NCI-H524 treated with DMSO at 0.1 percent for 48 hours (cell line): ENCODE measurements around the gene SPECC1L.

Experiments used
- DNase-seq: peaks from one replicate; lab custom pipeline; 2025; lab: John Stamatoyannopoulos, UW

Gene SPECC1L

DNA sequence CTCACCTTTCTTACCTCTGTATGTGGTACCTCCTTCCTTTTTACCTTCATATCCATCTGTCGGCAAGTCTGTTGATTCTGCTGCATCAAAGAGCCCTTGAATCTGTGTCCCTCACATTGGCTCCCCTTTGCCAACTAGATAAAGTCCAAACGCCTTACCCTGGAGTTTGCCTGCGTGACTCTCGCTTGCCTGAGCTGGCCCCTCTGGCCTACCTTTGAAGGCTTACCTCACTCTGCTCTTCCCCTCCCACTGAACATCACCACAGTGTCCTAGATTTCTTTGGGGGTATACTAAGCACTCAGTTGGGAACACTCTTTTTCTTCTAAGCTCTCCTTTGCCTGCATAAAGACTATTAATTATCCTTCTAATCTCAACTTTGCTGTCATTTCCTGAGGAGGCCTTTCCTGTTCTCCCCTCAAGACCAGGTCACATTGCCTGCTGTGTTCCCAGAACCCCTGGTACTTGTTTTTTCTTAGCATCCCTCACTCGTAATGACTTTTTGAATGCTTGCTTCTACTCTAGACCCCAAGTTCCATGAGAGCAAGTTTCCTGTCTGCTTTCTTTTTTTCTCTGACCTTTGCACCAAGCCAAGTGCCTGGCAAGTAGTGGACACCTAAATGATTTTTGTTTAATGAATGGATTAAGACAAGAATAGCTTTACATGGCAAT lies 89.0 kb downstream of the SPECC1L start:
- peak; percentile 14 for DNase-seq

DNA sequence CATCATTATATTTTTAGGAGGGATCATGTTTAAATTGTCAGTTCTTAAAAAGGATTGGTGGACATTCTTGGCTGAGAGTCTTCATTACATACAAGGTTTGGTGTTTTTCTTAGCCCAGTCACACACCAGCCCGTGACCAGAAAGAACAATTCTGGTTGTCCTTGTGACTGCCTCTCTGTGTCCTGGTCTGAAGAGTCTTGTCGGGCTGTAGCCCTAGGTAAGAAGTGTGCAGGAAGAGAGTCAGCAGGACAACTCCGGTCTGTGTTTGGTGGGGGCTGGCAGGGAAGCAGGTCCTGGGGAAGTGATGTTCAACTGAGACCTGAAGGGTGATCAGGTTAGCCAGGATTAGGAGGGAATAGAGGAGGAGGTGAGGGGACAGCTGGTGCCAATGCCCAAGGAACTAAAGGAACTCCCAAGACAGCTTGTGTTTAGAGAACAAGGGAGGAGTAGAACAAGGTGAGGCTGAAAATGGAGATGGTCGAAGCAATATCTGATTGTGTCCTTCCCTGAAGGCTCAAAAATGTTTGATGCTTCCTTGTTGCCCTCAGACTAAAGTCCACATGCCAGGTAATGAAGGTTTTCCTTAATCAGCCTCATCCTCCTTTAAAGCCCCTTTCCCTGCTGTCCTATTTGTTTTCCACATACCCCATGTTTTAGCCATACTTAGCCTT lies 91.5 kb downstream of the SPECC1L start:
- no peak for DNase-seq

DNA sequence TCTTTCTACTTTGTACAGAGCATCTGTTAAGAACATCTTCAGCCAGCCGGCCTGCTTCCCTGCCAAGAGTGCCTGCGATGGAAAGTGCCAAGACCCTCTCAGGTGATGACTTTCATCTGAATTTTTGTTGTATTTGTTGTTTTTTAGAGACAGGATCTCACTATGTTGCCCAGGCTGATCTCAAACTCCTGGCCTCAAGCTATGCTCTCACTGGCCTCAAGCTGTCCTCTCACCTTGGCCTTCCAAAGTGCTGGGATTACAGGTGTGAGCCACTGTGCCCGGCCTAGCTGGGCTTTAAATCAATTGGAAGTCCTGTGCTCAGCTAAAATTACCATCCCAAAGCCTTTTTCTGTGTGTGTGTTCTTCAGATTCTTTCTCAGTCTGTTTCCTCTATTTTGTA lies 92.6 kb downstream of the SPECC1L start:
- DNase-seq = no peak

DNA sequence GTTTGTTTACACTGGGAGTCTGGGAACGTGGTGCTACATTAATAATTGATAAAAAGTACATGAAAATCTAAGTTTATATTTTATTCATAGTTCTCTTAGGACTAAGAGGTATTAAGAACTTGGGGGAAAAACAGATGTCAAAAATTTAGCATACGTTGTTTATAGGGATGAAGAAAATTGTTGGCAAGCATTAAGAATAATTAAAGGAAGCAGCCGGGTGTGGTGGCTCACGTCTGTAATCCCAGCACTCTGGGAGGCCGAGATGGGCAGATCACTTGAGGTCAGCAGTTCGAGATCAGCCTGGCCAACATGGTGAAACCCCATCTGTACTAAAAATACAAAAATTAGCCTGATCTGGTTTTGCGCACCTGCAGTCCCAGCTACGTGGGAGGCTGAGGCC lies 96.1 kb downstream of the SPECC1L start:
- no peak for DNase-seq

DNA sequence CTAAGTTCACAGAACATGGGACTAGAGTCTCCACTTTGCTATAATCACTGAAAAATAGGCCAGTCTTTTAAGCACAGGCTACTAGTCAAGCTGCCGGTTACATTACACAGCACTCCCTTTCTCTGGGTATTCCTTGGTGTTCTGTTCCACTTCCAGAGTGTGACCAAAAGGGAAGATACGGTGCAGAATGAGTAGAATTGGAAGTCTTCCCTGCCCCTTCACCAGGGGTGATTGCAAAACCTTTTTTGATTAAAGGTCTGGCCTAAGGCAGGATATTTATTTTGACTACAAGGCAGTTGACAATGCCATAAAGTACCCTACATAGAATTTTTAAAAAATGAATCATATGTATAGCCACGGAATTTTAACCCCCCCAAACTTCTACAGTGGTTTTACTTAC lies 97.2 kb downstream of the SPECC1L start:
- no peak for DNase-seq

DNA sequence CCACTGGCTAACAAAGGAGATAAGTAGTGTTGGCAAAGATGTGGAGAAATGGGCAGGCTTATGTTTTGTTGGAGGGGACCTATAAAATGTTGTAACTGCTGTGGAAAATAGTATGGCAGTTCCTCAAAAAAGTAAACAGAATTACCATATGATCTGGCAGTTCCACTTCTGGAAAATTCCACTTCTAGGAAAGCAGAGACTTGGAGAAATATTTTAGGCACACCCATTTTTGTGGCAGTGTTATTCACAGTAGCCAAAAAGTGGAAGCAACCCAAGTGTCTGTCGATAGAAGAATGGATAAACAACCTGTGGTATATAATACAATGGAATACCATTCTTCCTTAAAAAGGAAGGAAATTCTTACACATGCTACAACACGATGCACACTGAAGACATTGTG lies 99.8 kb downstream of the SPECC1L start:
- no peak for DNase-seq

DNA sequence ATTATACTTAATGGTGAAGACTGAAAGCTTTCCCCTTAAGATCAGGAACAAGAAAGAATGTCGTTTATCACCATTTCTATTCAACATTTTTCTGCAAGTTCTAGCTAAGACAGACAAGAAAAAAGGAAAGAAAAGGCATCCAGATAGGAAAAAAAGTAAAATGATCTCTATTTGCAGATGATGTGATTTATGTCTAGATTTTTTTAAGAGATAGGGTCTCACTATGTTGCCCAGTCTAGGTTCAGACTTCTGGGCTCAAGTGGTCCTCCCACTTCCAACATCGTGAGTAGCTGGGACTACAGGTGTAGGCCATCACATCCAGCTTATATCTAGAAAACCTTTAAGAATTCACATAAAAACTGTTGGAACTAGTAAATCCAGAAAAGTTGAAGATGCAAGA lies 105.4 kb downstream of the SPECC1L start:
- DNase-seq = no peak

DNA sequence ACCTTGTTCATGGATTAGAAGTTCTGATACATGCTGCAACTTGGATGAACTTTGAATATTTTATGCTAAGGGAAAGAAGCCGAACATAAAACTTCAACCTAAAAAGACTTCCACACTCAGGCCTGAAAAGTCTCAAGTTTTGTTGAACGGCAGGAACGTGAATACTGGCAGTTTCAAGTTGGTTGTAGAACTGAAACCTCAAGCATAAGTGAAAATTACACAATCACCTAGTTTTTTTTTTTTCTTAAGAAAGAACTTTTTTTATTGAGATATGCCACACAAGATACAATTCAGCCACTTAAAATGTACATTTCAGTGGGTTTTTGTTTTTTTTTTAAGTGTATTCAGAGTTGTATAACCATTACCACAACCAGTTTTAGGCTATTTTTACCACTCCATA lies 106.0 kb downstream of the SPECC1L start:
- DNase-seq = no peak

DNA sequence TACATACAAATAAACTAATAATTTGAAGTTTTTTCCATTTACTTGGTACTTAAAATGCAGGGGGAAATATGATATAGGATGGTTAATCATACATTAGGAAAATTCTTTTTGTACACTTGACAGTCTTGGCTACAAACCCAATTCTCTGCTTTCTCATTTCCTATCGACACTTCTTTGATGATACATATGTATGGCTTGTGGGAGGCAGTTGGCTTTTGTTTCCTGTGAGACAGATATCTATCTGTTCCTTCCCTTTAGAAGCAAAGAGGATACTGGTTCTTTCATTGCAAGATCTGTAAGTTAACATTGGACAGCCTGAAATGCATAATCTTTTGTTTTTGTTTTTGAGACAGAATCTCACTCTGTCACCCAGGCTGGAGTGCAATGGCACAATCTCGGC lies 108.9 kb downstream of the SPECC1L start:
- no peak for DNase-seq

DNA sequence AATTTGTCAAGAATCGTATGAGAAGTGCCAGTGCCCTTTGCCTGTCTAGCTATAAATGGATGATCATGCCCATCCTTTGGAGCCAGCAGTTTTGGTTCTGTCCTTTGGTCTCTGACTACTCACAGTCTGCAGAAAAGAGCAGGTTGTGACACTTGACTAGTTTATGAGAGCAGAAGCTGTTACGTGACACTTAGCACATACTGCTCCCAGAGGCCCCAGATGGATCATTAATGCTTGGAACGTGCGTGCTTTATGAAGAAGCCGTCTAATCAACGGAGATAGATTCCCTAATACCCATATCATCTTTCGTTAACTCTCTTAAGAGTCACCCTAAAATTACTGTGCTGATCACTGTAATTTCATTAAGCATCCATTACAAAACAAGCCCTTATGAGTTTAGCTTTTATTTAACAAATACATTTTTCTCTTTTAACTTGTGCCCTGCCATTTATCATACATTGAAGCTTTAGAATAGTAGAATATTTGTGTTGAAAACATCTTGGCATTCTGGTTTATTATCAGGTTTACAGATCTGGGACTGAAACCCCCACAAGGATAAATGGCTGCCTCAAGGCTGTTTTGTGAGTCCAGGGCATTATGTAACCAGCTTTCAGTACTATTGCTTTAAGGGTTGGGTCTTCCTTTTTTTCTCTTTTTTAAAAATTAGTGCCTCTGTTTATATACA lies 109.7 kb downstream of the SPECC1L start:
- peak; percentile 99 for DNase-seq

DNA sequence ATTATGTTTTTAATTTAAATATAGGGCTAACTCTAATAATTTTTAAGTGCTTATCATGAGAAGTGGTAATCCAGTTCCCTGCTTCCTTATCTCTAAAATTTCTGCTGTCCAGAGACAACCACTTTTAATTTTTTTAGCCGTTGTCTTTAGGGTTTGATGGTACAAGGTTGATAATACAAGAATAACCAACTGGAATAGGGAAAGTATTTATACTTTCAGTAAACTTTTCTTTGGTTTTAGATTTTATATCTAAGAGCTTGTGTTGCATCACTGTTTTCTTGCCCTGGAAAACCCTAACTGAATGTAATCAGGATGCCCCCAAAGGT lies 110.2 kb downstream of the SPECC1L start:
- DNase-seq = no peak

DNA sequence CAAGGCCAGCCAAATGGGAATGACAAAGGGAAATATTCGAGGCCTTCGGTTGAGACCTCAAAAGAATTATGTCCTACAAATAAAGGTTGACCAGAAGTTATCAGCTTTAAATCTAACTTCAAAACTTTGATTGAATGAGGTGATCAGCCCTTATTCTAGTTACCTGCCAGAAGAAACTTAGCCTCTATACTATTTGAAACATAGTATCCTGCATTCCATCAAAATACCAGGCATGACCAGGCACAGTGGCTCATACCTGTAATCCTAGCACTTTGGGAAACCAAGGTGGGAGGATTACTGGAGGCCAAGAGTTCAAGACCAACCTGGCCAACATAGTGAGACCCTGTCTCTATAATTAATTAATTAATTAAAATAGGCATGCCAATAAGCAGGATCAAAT lies 112.4 kb downstream of the SPECC1L start:
- no peak for DNase-seq

DNA sequence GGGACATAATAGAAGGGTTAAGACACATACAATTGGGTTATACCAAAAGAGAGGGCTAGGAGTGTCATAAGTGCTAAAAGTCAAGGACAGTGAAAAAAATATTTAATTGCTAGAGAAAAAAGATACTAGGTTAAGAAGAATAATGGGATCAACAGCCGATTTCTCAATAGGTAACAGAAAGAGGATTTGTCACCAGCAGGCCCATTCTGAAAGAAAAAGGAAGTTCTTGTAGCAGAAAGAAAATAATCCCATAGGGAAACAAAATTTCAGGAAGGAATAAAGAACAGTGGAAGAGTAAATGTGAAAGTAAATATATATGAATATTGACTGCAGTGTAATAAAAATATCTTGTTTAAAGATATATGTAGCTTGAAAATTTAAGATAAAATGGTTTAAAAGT lies 113.5 kb downstream of the SPECC1L start:
- no peak for DNase-seq

DNA sequence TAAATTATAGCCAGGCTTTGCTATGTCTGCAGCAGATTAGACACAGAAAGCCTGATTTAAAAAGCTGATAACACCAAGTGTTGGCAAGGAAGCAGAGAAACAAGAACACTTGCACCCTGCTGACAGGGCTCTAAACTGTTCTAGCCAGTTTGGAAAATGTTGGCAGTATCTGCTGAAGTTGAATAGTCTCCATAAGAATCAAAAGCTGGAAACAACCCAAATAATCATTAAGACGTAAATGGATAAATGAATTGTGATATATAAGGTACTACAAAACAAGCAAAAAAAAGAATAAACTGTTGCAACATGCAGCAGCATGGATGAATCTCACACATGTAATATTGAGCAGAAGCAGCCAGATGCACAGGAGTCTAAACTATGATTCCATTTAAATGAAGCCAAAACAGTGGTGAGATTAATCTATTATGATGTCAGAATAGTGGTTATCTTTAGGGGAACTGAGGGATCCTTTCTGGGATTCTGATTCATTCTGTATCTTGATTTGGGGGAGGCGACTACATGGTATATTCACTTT lies 116.4 kb downstream of the SPECC1L start:
- no peak for DNase-seq

DNA sequence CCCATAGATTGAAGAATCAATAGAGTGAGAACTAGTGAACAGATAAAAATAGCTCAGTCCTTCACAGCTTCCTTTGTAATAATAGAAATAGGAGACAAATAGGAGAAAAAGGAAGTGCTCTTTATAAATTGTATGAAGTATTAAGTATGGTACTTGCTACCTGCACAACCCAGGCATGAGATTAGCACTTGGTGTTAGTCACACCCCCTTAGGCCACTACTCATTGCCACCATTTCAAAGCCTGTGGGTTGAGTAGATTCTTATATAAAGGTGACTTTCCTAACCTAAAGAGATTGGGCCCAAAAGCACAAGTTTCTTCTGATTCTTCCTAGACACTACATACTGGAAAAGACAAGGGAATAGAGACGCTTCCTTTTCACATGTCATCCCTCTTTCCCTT lies 119.0 kb downstream of the SPECC1L start:
- DNase-seq = no peak

DNA sequence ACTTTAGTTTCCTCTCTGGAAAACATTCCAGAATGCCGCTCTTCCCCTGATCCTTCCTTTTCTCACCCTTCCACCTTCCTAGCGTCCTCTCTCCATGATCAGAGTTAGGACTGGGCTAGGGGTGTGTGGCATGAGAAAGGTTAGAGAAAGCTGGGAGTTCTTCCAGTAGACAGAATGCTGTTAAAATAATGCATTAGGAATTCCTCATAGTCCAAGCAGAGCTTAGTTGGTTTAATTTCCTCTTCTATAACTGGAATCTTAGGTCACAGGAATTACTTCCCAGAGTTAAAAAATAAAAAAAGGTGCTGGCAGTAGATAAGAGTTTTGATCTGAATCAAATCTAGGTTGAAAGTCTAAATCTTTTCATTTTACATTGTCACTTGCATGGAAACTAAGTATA lies 119.5 kb downstream of the SPECC1L start:
- no peak for DNase-seq

DNA sequence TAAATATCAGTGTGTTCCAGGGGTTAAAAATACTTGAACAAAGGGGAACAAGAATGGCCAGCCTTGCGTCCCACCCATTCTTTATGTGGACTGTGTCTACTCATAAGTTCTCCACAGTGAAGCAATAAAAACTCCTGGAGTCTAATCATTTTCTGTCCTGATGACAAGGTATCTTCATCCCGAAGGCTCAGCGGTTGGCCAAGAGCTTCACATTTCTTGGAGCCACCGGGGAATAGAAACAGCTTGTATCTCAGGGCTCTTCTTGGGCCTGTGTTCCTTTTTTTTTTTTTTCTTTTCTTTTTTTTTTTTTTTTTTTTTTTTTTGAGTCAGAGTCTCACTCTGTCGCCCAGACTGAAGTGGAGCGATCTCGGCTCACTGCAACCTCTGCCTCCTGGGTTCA lies 119.9 kb downstream of the SPECC1L start:
- DNase-seq = no peak

DNA sequence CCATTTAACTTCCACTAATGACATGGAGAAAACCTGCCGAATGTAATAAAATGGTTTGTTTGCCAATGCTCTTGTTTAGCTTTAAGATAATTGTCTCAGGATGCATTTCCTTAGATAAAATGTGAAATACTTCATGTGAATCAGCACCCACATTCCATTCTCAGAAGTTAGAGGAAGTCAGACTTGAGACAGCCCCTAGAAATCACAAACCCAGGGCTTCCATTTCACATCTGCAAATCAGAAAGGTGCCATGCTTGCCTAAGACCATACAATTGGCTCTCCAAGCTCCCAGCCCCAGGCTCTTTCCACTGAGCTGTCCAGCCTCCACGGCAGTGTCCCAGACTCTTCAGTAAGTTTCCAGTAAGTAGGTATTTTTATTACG lies 121.2 kb downstream of the SPECC1L start:
- DNase-seq = no peak

DNA sequence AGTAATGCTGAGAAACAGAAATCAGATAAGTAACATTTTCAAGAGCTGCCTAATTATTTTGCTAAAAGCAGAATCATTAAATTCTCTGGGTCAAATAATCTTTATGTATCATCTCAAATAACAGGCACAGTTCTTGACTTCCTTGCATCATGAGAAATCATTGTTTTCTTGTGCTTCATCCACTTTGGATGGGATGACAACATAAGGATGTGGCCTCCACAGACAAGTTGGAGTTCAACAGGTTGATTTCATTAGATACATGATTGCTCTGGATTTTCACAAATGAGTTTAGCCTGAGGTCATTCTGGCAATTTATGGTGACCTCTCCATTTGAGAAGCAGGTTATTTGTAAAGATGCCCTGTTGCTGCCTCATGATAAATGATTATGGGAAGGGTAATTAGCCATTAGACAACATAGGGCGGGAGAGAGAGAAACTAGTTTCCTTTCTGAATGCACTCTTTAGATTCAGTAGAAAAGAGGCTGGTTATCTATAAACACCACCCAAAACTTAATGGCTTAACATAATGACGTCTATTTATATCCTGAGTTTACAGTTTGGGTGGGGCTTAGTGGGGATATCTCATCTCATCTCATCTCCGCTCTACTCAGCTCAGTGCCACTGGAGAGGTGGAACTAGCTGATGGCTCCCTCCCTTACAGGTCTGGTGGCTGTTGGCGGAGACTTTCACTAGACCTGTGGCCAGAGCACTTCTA lies 121.7 kb downstream of the SPECC1L start:
- DNase-seq = no peak

DNA sequence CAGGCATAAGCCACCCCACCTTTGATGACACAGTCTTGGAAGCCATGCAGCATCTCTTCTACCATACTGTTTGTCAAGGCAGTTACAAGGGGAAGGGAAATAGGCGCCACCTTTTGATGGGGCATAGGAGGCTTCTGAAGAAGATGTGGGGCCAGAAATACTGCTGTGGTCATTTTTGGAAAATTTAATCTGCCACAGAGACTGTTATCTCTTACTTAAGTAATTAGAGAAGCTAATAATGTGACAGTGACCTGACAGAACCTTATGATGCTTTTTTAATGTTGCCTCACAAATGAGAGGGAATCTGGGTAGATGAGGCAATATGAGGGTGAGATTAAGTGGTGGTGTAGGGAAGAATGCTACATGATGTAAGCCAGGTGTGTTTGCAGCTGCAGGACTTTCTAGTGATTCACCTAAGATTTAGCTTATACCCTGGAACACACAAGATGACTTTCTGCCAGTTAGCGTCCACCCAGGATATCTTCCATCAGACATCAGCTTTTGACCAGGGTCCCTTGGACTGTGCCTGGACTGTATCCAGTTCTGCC lies 122.5 kb downstream of the SPECC1L start:
- DNase-seq = no peak

DNA sequence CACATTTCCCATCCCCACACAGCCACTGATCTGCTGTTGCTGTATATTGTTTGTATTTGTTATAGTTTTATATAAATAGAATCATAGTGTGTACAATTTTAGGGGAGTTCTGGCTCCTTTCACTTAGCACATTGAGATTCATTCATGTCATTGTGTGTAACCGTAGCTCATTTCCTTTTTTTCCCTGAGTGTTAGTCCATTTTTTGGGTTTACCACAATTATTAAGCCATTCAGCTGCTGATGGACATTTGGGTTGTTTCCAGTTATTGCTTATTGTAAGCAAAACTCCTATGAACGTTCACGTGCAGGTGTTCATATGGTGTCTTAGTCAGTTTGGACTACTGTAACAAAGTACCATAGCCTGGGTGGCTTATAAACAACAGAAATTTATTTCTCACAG lies 123.2 kb downstream of the SPECC1L start:
- DNase-seq = no peak

DNA sequence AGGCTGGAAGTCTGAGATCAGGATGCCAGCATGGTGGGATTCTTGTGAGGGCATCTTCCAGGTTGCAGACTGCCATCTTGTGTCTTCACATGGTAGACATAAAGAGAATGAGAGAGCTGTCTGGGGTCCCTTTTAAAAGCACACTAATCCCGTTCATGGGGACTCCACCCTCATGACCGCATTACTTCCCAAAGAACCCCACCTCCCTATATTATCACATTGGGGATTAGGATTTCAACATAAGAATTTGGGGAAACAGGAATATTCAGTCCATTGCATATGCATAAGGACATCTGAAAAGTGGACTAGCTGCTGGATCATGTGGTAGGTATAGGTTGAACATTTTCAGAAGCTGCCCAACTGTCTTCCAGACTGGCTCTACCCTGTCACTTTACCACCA lies 123.6 kb downstream of the SPECC1L start:
- DNase-seq = no peak

DNA sequence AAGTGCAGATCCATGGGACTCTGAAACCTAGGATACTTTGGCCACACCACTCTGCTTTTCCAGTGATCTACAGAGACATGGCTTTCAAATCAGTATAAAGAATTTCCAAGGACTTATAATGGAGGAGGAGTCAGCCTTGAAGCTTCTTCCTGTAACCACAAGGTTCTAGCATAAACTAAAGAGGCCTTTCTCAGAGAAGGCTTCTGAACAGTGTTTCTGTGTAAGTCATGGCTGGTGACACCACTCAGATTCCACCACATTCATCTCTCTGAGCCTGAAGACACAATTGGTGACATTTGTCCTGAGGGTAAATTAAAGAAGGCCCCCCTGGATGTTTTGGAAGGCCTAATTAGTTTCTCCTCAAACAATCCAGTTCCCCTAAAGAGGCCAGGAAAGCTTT lies 127.8 kb downstream of the SPECC1L start:
- DNase-seq = no peak
